Fibroblast of skin of back (primary cell): Measurements from ENCODE around the gene TMEM89.

Experiments
- DNase-seq: peaks from one replicate; pipeline ENCODE4 v3.0.0-alpha.2; 2013

The TMEM89 gene

DNA sequence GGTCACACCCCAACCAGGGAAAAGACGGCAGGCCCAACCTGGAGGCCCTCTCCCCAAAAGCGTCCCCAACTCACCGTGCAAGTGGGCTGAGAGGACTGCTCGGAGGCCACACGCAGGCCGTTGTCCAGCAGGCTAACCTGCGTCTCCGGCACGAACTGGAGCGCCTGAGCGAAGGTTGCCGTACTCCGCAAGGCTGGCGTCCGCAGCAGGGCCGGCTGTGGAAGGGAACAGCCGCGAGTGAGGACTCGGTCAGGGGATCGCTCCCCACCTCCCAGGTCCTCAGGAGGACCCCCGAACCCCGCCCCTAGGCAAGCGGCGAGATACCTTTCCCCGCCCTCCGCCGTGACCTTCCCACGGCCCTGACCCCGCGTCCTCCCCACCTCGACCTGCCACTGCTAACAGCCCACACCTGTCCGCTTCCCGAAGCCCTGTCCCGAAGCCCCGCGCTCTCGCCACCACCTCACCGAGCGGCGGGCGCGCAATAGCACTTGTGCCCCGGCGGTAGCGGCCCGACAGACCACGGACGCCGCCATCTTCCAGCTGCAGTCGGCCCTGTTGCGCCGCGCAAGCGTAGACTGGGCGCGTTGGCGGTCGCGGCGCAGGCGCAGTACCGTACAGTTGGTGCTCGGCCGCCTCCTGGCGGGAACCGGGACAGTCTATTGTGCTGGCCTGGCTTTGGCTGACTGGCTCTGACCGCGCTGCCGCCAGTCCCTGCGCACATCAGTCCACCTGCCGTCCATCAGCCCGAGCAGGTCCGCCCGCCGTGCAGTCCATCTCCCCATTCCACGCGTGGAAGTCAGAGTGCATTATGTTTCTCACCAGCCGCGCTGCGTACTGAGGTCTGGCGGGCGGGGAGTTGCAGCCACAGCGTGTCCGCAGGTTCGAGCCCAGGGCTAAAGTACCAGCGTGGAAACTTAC is 12.2 kb downstream of the TMEM89 start, which contains the start of gene UQCRC1:
Gene UQCRC1, minus strand, starts transcription at position 559 of the 918 bp plus-strand sequence. Its CDS starts 26 bp downstream, at position 533.
- peak; percentile 89 for DNase-seq

DNA sequence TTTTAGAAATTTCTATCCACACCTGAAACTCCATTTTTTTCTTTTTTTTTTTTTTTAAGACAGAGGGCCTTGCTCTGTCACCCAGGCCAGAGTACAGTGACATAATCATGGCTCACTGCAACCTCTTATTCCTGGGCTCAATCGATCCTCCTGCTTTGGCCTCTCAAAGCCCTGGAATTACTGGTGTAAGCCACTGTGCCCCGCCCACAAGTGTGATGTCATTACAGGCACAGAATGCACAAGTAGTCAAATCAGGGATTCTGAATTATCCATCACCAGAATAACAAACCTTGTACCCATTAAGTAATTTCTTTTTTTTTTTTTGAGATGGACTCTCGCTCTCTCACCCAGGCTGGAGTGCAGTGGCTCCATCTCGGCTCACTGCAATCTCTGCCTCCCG is 14.1 kb downstream of the TMEM89 start:
- peak; percentile 14 for DNase-seq

DNA sequence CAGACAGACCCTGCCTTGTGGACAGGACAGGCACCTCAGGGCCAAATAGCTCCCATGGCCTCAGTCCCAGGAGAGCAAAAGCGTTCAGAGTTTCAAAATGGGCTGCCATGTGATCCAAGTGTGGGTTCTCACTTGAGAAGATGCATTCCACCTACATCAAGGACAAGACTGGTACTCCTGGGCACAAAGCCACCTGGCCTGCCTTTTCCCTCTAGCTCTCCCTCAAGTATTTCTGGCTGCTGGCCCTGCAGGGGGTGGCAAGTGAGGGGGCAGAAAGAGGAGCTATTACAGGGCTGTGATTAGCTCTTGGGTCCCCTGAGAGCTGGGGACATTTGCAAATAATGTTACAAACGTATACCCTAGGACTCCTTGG is 20.0 kb downstream of the TMEM89 start:
- no peak for DNase-seq

DNA sequence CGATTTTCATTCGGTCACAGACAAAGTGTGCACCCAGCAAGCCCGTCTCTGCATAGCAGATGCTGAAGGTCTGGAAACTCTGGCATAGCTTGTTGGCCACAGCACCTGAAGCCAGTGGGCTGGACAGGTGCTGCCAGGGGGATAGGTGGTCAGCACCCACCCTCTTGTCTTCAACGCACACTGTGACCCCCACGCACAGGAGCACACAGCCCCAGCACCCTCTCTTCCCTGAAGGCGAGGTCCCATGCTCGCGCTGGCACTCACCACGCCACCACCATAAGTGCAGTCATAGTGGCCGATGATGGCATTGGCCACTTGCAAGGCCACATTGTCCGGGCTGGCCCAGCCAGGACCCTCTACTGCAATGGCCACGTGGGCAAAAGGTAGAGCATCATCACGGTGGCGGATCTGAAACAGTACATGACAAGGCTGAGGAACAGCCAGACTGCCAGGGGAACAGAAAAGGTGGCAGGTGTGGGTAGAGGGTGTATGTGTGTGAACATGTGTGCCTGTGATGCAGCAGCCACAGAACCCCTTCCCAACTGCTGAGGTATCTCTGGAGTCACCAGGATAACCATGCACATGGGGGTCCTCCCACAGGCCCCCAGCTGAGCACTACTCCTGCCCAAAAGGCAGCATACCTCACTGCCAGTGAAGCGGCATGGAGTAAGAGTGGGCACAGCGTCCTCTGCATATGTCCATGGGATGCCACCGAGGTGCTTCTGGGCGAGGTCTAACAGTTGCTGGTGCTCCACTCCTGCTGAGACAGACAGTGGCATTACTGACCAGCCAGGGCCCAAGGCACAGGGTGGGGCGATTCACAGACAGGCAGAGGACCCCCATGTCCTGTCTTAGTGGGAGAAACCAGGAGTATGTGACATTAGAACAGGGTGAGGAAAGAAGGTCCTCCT is 20.6 kb downstream of the TMEM89 start:
- no peak for DNase-seq

DNA sequence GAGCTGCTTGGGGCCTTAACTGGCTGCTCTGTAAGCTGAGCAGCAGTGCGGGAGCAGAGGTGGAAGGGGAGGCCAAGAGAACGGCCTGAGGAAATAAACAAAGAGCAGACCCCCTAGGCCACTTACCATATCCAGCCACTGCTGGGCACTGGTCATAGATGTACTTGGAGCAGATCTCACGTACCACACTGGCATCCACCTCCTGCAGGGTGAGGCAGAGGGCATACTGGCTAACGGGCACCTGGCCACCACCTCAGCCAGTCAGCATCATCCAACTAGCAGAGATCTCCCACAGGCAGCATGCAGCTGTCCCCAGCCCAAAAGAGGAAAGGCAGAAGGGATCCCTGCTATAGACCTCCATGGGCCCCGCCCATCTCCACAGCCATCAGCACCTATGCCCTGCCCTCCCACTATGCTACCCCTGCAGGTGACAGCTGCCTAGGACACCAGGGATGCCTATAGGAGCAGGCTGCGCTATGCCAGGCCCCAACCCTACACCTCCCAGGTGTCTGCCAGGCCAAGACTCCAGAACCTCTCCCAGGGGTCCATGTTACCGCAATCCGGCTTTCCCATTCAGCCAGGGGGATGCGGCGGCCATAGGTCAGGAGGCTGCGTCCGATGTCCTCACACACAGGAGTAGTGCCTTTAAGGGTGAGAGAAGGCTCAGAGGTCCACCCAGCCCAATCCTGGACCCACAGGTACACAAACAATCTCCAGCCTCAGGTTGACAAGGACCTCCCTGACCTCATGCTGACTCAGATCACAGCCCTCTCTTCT is 21.9 kb downstream of the TMEM89 start:
- no peak for DNase-seq

DNA sequence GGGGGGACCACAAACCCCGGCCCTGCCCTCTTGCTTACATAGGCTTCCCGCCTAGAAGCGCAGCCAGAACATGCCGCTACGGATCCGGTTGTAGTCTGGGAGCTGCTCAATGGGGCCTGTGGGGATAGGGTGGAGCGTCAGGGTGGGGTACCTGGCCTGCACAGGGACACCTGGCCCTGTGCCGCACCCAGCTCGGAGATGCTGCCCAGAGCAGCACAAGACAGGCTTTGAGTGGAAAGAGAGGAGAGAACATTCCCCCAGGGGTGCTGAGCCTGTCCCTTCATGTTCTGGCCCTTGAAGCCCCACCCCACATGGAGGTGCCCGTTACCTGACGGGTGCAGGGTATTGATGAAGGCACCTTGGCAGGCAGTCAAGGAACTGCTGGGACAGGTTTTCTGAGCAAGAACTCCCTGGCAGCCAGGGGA is 22.5 kb downstream of the TMEM89 start:
- DNase-seq: no peak

DNA sequence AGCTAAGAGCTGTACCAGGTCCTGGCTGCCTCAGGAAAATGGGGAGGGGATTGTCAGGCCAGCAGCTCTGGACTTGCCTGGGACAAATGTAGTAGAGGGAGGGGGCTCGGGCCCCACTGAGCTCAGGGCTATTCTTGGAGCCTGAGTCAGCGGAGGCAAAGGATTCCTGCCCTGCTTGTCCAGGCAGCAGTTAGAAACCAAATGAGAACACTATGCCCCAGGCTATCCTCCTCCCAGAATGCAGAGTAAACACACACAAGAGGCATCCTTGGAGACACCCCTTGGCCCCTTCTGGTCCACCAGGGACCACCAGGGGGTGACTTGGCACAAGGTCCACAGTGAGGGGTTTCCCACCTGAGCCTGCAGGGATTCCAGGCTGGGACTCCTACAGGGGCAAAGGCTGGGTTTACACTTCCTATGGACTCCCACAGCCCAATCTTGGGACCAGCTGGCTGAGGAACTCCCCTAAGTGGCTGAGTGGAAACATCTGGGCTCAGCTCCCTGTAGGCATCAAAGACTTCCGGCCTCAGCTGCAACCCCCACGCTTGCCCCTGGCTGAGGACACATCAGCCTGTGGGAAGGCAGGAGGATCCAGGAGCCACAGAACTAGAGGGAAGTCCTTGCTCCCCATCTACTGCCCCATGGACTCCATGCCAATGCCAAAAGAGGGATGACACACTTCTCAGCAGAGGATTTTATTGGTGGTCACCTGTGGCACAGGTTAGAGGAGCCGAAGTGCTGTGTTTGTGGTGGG is 23.1 kb downstream of the TMEM89 start:
- DNase-seq: peak; percentile 97

DNA sequence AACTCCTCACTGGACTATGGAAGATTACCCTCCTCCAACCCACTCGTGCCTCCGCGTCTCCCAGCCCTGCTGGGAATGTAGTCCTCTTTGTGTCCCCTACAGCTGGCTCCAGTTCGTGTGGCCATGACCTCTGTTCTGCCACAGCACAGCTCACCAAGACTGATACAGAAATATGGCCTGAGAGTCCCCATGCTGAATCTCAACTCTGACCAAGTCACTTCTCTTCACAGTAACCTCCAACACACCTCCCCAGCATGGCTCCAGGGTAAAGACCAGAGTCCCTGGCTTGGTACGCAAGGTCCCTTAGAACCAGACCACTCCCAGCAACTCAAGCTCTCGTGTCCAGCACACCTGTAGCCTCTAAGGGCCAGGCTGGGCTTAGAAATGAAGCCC is 24.2 kb downstream of the TMEM89 start:
- DNase-seq: no peak

DNA sequence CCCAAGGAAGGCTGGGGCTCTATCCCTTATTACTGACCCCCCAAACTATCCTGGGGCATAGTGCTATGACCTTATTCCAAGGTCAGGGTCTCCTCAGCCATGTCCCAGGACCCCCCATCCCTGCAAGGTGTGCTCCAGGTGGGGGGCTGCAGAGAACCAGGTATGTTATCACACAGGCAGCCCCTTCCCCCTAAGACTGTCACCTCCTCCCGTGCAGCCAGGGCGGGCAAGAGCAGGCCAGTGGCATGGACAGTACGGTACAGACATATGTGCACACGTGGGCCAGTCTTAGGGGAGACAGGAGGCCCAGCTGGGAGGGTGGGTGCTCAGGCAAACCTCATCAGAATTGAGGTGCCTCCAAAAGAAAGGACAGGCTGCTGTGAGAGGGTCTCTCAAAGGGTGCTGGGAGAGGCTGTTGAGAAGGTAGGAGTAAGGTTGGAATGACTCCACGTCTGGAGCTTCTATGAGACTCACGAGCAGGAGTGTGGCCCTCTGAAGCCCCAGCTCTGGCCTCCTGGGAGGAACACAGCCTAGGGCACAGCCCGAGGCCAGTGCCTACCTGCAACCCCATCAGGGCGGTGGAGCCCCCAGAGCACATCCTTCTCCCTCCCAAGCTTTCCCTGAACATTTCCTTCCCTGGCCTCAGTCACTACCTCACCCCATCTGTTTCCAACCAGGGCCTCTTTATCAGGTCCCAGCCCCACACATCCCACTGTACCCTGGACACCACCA is 24.7 kb downstream of the TMEM89 start:
- DNase-seq: no peak

DNA sequence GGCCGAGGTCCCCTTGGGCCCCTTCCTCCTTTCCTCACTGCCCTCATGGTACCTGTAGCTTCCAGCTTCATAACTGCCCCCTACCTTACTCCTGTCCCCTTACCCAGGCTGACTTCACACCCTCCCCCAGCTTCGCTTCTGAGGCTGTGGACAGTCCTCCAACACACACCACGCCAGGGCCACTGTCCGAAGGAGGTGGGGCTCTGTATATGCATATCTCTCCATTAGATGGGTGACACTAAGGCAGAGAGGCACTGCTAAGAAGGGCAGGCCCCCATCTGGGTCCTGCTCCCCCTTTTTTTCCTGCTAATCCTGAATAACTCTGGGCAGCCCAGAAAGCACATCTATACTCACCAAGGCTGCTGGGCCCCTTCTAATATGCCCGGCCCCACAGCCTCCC is 25.4 kb downstream of the TMEM89 start:
- no peak for DNase-seq

DNA sequence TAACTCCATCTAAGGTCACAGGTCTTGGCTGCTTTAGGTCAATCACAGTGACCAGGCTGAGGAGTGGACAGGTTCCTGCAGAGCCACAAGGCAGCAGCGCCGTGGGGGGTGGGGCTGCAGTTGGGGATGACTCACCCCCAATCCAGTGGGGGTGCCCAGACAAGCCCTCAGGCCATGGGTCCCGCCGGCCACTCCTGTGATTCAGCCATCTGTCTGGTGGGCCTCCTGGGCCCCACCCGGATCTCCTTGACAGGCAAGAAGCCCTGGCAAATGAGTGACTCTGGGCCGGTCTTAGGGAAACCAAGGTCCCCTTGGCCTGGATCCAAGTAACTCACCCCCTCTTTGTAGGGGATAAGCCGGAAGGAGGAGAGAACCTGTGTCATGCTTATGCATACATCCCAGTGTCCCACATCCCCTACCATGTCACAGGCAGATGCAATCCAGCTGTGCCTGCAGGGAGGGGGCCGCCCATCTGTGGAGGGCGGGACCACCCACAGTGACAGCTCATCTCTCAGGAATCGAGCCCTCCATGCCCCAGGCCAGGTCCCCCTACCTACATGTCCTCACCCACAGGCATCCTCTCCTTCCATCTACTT is 25.9 kb downstream of the TMEM89 start:
- peak; percentile 97 for DNase-seq

DNA sequence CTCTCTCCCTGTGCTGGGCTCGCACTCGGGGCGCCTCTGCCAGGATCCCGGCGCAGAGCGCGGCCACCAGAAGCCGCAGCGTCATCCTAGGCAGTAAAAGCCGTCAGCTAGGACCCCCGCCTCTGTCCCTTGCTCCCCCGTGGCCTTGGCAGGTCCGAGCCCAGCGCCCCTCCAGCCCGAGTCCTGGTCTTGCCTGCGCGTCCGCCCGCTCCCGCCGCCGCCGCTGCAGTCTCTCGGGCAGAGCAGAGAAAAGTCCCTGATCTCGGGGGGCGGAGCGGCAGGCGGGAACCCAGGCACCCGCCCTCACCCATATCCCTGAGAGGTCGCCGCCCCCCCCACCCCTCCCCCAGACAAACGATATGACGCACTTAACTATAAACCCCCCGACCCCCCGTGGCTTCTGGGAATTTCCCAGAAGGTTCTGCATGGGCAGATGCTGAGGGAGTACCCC is 26.5 kb downstream of the TMEM89 start, which contains the start of gene COL7A1:
Gene COL7A1, minus strand, starts transcription at position 255 of the 451 bp plus-strand sequence. Its CDS starts 170 bp downstream, at position 85.
- no peak for DNase-seq

DNA sequence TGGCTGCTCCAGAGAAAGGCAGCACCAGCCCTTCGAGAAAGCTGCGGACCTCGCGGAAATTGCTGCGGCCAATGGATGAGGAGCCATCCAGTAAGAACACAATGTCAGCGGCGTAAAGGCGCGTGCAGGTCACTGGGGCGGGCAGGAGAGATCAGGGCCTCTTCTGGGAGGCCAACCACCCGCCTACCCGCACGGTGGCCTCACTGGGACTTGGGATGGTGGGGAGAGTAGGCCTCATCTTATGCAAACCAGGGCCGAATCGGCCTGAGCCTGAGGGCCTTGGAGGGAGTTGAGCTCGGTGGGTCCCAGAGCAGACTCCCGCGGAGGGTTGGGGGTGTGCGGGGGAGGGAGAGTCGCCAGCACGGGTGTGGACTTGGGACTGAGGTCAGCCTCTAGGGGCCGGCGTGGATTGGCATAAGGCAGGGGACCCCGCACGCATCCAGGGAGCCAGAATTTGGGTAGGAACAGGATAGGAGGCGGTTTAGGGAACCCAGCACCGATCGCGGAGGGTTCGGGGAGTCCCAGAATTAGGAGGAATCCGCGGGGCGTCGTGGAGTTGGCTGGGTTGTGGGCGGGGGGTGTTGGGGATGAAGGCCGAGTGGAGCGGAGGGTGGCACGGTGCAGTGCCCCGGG is 27.0 kb downstream of the TMEM89 start:
- DNase-seq: peak; percentile 45

DNA sequence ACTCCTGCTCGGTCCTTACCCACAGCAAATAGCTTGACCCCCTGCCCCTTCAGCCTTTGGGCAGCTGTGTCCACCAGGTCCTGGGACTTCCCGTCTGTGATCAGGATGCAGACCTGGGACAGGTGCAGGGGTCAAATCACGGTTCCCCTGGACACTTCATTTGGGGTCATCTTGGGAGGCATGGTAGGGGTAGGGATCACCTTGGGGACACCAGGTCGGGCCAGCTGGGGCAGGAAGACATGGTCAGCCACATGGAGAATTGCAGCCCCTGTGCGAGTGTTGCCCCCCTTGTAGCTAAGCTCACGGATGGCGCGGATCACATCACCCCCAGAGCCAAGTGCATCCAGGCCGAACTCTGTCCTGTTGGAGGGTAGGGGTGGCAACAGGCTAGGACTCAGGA is 28.2 kb downstream of the TMEM89 start:
- DNase-seq: no peak

DNA sequence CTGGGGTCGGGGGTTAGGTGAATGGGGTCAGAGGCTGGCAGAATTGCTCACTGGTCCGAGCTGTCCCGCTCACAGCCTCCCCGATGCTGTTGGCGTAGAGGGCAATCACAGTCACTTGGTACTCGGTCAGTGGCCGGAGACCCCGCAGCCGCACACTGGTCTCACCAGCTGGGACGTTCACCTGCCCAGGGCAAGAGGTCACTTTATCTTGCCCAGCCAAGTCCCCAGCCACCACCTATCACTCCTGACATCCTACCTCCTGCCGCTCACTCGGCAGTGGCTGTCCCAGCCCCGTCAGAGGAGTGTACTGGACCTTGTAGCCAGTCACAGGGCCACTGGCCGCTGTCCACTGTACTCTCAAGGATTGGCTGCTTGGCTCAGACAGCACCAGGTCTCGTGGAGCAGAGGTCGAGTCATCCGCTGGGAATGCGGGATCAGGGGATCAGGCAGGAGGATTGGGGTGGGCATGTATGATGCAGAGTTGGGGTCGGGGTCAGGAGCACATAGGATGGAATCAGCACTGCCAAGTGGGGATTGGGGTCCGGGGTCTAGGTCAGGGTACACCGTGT is 29.0 kb downstream of the TMEM89 start:
- peak; percentile 21 for DNase-seq

DNA sequence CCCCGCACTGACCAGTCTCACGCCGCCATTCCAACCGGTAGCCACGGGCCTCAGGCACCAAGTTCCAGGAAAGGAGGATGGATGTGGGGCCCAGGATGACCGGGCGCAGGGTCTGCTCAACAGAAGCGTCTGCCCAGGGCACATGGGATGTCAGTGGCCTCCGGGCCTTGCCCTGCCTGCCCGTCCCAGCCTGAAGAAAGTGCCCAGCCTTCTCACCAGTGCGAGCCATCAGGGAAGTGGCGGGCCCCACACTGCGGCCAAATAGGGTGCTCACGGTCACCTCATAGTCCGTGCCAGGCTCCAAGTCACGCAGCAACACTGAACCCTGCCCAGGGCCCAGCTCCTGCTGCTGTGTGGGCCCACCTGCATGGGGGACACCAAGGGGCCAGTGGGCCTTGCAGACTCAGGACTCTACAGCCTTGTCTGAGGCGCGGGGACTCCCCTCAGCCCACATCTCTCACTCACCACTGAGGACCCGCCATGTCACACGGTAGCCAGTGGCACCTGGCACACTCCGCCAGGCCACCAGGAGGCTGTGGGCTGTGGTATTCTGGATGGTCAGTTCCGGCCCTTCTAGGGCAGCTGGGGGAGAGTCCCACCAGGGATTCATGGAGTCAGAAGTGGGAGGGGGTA is 29.6 kb downstream of the TMEM89 start:
- DNase-seq: no peak

DNA sequence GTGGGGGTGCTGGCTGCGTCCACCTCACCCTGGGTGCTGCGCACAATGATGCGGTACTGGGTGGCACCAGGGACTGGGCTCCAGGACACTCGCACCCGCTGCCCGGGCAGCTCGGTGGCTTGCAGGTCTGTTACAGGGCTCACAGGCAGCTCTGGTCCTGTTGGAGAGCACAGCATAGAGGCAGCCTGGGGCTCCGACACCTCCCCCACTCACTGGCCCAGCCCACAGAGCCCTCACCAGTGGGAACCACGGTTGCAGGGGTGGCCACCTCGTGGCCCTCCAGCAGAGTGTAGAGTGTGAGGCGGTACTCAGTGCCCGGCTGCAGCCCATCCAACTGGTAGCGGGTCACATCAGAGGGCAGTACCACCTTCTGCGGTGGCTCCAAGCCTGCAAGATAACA is 30.1 kb downstream of the TMEM89 start:
- DNase-seq: no peak

DNA sequence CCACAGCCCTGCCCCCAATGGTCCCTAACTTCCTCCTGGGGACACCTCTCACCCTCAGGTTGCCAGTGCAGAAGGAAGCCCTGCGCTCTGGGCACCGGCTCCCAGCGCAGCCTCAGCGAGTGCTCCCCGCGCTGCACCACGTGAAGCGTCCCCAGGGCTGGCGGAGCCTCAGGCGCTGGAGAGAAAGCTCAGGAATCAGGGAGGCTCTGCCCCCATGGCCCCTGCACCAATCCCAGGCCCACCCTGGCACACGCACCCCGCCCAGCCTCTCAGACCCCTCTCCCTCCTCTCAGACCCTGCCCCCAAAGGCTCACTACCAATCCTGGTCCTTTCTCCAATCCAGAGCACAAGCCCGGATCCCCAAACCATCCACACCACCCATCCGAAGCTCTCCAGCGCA is 33.3 kb downstream of the TMEM89 start:
- no peak for DNase-seq

DNA sequence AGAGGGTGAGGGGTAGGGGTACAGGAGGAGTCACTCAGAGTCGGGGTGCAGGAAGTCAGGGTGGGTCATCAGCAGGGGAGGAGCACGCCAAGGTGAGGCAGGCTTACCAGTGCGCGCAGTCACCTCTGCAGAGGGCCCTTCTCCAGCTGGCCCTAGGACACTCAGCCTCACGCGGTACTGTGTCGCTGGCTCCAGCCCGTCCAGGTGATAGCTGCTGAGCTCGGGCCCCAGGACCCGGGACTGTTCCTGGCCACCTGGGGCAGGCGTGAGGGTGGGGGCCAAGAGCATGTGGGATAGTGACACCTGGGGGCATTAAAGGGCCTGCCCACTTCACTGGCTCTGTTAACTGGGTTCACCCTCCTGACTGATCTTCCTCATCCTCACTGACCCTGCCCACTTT is 33.9 kb downstream of the TMEM89 start:
- DNase-seq: no peak
